T47D (cell line): ENCODE measurements around the gene MYEOV.

ENCODE experiments used
- DNase-seq, 2 experiments: peaks; one replicate each; pipeline versions ENCODE4 v3.0.0 to v3.0.0-alpha.2; 2011 to 2012; ENCODE audit warnings: low read depth in 1 of 2, low spot score in 1 of 2
- JUND ChIP-seq: IDR thresholded peaks from 2 replicates; pipeline ENCODE4 v1.6.1; 2012; ENCODE audit warnings: low read depth
- in situ Hi-C: cut with HindIII; loops from 2 replicates; pipeline ENCODE4 v1.10.0; 2016; ENCODE audit warnings: low sequenced_read_pairs, low pct_unique_long_range_greater_than_20kb

The MYEOV gene

GRCh38 chr11:69269926-69270697 is 23.8 kb upstream of the MYEOV start:
- TF ChIP-seq JUND = no peak
- DNase-seq = no peak
- in situ Hi-C loops = no loop called here

GRCh38 chr11:69270941-69271340 is 23.0 kb upstream of the MYEOV start:
- no peak for TF ChIP-seq JUND
- in situ Hi-C loops = no loop called here
- DNase-seq = no peak

- in situ Hi-C loops = no loop called here
- no peak for DNase-seq
Measured at GRCh38 chr11:69272055-69272454, 21.9 kb upstream of the MYEOV start.

GRCh38 chr11:69272831-69273485 is 21.0 kb upstream of the MYEOV start:
- in situ Hi-C loops = no loop called here
- TF ChIP-seq JUND = no peak
- peak in 1 of 2 experiments; percentile 63 for DNase-seq

More at GRCh38 chr11:69272055-69272454, 21.9 kb upstream of the MYEOV start:
- TF ChIP-seq JUND = no peak

- in situ Hi-C loops = no loop called here
- DNase-seq = no peak
- TF ChIP-seq JUND = no peak
Measured at GRCh38 chr11:69273571-69273970, 20.4 kb upstream of the MYEOV start.

- no peak for TF ChIP-seq JUND
- DNase-seq = peak; percentile 87 to 93
- in situ Hi-C loops = no loop called here
Measured at GRCh38 chr11:69274531-69275016, 19.4 kb upstream of the MYEOV start.

GRCh38 chr11:69275178-69275577 is 18.8 kb upstream of the MYEOV start:
- no peak for TF ChIP-seq JUND
- DNase-seq = no peak
- in situ Hi-C loops = no loop called here

- no peak for DNase-seq
- in situ Hi-C loops = no loop called here
- no peak for TF ChIP-seq JUND
Measured at GRCh38 chr11:69276165-69276564, 17.8 kb upstream of the MYEOV start.

- TF ChIP-seq JUND = no peak
- in situ Hi-C loops = no loop called here
- peak in 1 of 2 experiments; percentile 62 for DNase-seq
Measured at GRCh38 chr11:69277074-69277809, 16.7 kb upstream of the MYEOV start.

GRCh38 chr11:69278091-69278867 is 15.7 kb upstream of the MYEOV start:
- no peak for TF ChIP-seq JUND
- DNase-seq = peak; percentile 56 to 92
- in situ Hi-C loops = no loop called here

- in situ Hi-C loops = no loop called here
- no peak for TF ChIP-seq JUND
- DNase-seq = no peak
Measured at GRCh38 chr11:69280451-69280850, 13.5 kb upstream of the MYEOV start.

GRCh38 chr11:69280994-69281393 is 13.0 kb upstream of the MYEOV start:
- in situ Hi-C loops = no loop called here

More at GRCh38 chr11:69280994-69281393, 13.0 kb upstream of the MYEOV start:
- DNase-seq = no peak
- no peak for TF ChIP-seq JUND
